Gastrocnemius medialis (tissue), 4 donors: ENCODE measurements around the gene BDKRB1. TPM values are rescaled to one million over a fixed set of nuclear protein-coding genes. Genes with fewer than 3 reads are reported as not detected.
"Not testable (repeated sequence)": the region's sequence is repeated elsewhere in the genome, so short reads cannot be mapped to it uniquely, and the experiment has no call there.

Experiments
- ATAC-seq, 2 donors: fragments of 150-250 bp; one replicate each; pipeline ENCODE4 v1.9.1; 2016
- DNase-seq, 2 donors: peaks; one replicate each; pipeline ENCODE4 v3.0.0-alpha.2; 2019
- H3K27ac ChIP-seq, 4 donors: fragments of 200-600 bp; sonication (generic); 1 replicate in 1 of 4; 2 replicates in 3 of 4; pipeline ENCODE4 v1.5.1; 2016 to 2018; ENCODE audit warnings: mild to moderate bottlenecking in 2 of 4, moderate library complexity in 1 of 4
- H3K27me3 ChIP-seq, 3 donors: fragments of 200-600 bp; sonication (generic) in 2 of 3; 1 replicate in 1 of 3; 2 replicates in 2 of 3; pipeline versions ENCODE4 v1.5.1 to v1.6.0; 2016 to 2019; ENCODE audit warnings: mild to moderate bottlenecking in 1 of 3, moderate library complexity in 1 of 3
- H3K36me3 ChIP-seq, 2 donors: fragments of 200-600 bp; sonication (generic) in 1 of 2; one replicate each; pipeline ENCODE4 v1.5.1; 2017 to 2018
- H3K4me1 ChIP-seq, 2 donors: fragments of 200-600 bp; sonication (generic) in 1 of 2; one replicate each; pipeline ENCODE4 v1.5.1; 2016 to 2017; ENCODE audit warnings: mild to moderate bottlenecking in 2 of 2
- H3K4me3 ChIP-seq, 4 donors: fragments of 200-600 bp; sonication (generic) in 3 of 4; 1 replicate in 1 of 4; 2 replicates in 3 of 4; pipeline ENCODE4 v1.5.1; 2016 to 2019; ENCODE audit warnings: mild to moderate bottlenecking in 2 of 4
- H3K9me3 ChIP-seq, 3 donors: fragments of 200-600 bp; sonication (generic) in 2 of 3; 1 replicate in 1 of 3; 2 replicates in 2 of 3; pipeline ENCODE4 v1.5.1; 2016 to 2019
- CTCF ChIP-seq, 5 experiments: fragments of 450-650 bp in 3 of 5; fragments of 200-600 bp in 2 of 5; sonication (generic) in 2 of 5; IDR thresholded peaks in 4 of 5; conservative IDR thresholded peaks in 1 of 5; 1 replicate in 4 of 5; 2 replicates in 1 of 5; pipeline ENCODE4 v1.5.1; 2016 to 2019; ENCODE audit warnings: antibody characterized with exemption in 5 of 5, mild to moderate bottlenecking in 3 of 5, moderate library complexity in 3 of 5
- POLR2A ChIP-seq, 2 donors: fragments of 450-650 bp; IDR thresholded peaks; one replicate each; pipeline ENCODE4 v1.6.1; 2017; ENCODE audit warnings: antibody characterized with exemption in 2 of 2, mild to moderate bottlenecking in 2 of 2, moderate library complexity in 2 of 2
- in situ Hi-C, 4 donors: fragments of 200-750 bp; cut with MboI; loops; one replicate each; pipeline versions ENCODE4 v1.15.0 to v1.8.0; 2017; ENCODE audit warnings: low sequenced_read_pairs in 4 of 4
- intact Hi-C: fragments of 100-400 bp; cut with DNase I; formaldehyde crosslinking; loops from one replicate; pipeline ENCODE4 v1.15.1; 2023; ENCODE audit warnings: low total_unique reads
- total RNA-seq, 4 donors: library from RNA; depleted of rRNA; stranded (reverse); fragments of >200 nt; gene quantifications; one replicate each; pipeline versions ENCODE4 v1.1.0 to v1.2.3, GENCODE V29; 2016

The BDKRB1 gene
- total RNA-seq, 4 donors from 2014 or later: not detected

GRCh38 chr14:96242126-96242525 lies 13.9 kb upstream of the BDKRB1 start:
- Histone ChIP-seq H3K27ac (no peak overlapping the region), H3K9me3 (no peaks in the 10 kb centered on the region), H3K4me1 (no peaks in the 10 kb centered on the region), H3K27me3 (no peaks in the 10 kb centered on the region), H3K36me3 (no peaks in the 10 kb centered on the region), H3K4me3 (no peak overlapping the region)
- intact Hi-C loops (no loop called here), in situ Hi-C loops (no loop called here)
- ATAC-seq (no peak), DNase-seq (no peak)
- TF ChIP-seq CTCF (IDR thresholded peaks at IDR 0.05 in 4 of 5, conservative IDR thresholded peaks at IDR 0.05 in 1 of 5): no peak

- in situ Hi-C loops (no loop called here), intact Hi-C loops (no loop called here)
- H3K9me3 ChIP-seq: no peaks in the 10 kb centered on the region
- no peak for DNase-seq
- no peak for ATAC-seq
- no peaks in the 10 kb centered on the region for H3K4me1 ChIP-seq
- no peak for TF ChIP-seq POLR2A (IDR thresholded peaks at IDR 0.05)
- TF ChIP-seq CTCF (IDR thresholded peaks at IDR 0.05 in 4 of 5, conservative IDR thresholded peaks at IDR 0.05 in 1 of 5): no peak
- no peak overlapping the region for H3K4me3 ChIP-seq
- H3K27ac ChIP-seq: no peak overlapping the region
- no peaks in the 10 kb centered on the region for H3K27me3 ChIP-seq
- no peaks in the 10 kb centered on the region for H3K36me3 ChIP-seq
Measured at GRCh38 chr14:96243785-96244184, 12.2 kb upstream of the BDKRB1 start.

GRCh38 chr14:96245074-96245473 lies 10.9 kb upstream of the BDKRB1 start:
- in situ Hi-C loops, H3K36me3 ChIP-seq, H3K27me3 ChIP-seq, H3K9me3 ChIP-seq, H3K27ac ChIP-seq, DNase-seq, ATAC-seq, intact Hi-C loops, H3K4me1 ChIP-seq, H3K4me3 ChIP-seq: not testable (repeated sequence)

- no peak for TF ChIP-seq POLR2A (IDR thresholded peaks at IDR 0.05)
- no peak for TF ChIP-seq CTCF (IDR thresholded peaks at IDR 0.05 in 4 of 5, conservative IDR thresholded peaks at IDR 0.05 in 1 of 5)
- Histone ChIP-seq H3K27ac (no peak overlapping the region), H3K9me3 (no peaks in the 10 kb centered on the region), H3K36me3 (no peaks in the 10 kb centered on the region), H3K27me3 (no peaks in the 10 kb centered on the region), H3K4me3 (no peak overlapping the region), H3K4me1 (no peaks in the 10 kb centered on the region)
- in situ Hi-C loops: no loop called here
- DNase-seq (no peak), ATAC-seq (no peak)
- intact Hi-C loops: no loop called here
Measured at GRCh38 chr14:96245710-96246538, 10.1 kb upstream of the BDKRB1 start.

GRCh38 chr14:96246539-96246847 lies 9.5 kb upstream of the BDKRB1 start:
- Histone ChIP-seq H3K4me1 (no peaks in the 10 kb centered on the region), H3K9me3 (no peaks in the 10 kb centered on the region), H3K27ac (no peak overlapping the region), H3K4me3 (no peak overlapping the region), H3K27me3 (no peaks in the 10 kb centered on the region), H3K36me3 (no peaks in the 10 kb centered on the region)
- TF ChIP-seq POLR2A (IDR thresholded peaks at IDR 0.05): no peak
- no peak for TF ChIP-seq CTCF (IDR thresholded peaks at IDR 0.05 in 4 of 5, conservative IDR thresholded peaks at IDR 0.05 in 1 of 5)
- DNase-seq (no peak), ATAC-seq (no peak)
- intact Hi-C loops (no loop called here), in situ Hi-C loops (no loop called here)
